ENCODE results near the gene TBX4. TPM values are rescaled to one million over a fixed set of nuclear protein-coding genes. Genes with fewer than 3 reads are reported as not detected.

TBX4 gene
- total and polyA plus RNA-seq, 2 experiments from 2014 or later = 13.9 to 15.4 TPM

DNA sequence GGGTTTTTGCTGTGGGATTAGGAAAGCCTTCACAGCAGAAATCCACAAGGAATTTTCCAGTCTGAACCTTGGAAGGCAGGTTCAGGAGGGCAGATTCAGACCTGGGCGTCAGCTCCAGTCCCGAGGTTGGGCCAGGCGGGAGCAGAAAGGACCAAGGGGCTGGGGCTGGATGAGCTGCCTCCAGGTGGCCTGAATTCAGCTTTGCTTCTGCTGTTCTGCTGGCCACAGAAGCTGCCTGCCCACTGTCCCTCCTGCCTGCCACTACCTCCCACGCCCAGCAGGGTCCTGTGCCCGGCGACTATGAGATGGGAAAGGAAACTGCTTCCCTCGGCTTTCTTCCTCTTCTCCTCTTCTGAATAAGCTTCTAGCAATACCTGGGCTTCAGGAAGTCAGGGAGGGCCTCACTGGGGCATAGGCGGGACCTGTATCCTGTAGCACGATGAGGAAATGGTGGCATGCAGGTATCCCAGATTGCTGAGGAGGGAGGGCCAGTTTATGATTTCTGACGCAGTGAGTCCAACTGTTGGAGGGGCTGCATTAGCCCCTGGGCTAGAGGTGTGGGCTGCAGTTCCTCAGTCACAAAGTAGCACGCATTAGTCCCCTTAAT is 18.4 kb downstream of the TBX4 start:
- H3K4me1 ChIP-seq (ENCODE audit: insufficient read depth) = peaks cover 27% of the 10 kb centered on the region
- peak overlapping the region; percentile 61 for H3K27ac ChIP-seq
- WGBS (ENCODE audit: low lambda C conversion rate, missing lambda C conversion rate) = 90% methylated on average over 11 of the region's 11 CpGs
- no peaks in the 10 kb centered on the region for H3K27me3 ChIP-seq
- peaks cover 3% of the 10 kb centered on the region for H4K20me1 ChIP-seq (ENCODE audit: insufficient read depth, poor library complexity, severe bottlenecking)
- peak; percentile 37 for DNase-seq (ENCODE audit: low spot score)
- no peak overlapping the region for H2AFZ ChIP-seq
- H3K36me3 ChIP-seq (replicated peaks; ENCODE audit: insufficient read depth, low read depth) = no peaks in the 10 kb centered on the region
- no peak overlapping the region for H3K4me3 ChIP-seq
- H3K79me2 ChIP-seq = peaks cover 85% of the 10 kb centered on the region
- H3K9me2 ChIP-seq (replicated peaks; ENCODE audit: insufficient read depth) = no peaks in the 10 kb centered on the region
- no peak for TF ChIP-seq EZH2 (IDR thresholded peaks at IDR 0.05; ENCODE audit: borderline replicate concordance)
- TF ChIP-seq EZH2phosphoT487 (IDR thresholded peaks at IDR 0.05; ENCODE audit: low read depth, severe bottlenecking, unreplicated experiment) = no peak
- TF ChIP-seq, protein P1, sequence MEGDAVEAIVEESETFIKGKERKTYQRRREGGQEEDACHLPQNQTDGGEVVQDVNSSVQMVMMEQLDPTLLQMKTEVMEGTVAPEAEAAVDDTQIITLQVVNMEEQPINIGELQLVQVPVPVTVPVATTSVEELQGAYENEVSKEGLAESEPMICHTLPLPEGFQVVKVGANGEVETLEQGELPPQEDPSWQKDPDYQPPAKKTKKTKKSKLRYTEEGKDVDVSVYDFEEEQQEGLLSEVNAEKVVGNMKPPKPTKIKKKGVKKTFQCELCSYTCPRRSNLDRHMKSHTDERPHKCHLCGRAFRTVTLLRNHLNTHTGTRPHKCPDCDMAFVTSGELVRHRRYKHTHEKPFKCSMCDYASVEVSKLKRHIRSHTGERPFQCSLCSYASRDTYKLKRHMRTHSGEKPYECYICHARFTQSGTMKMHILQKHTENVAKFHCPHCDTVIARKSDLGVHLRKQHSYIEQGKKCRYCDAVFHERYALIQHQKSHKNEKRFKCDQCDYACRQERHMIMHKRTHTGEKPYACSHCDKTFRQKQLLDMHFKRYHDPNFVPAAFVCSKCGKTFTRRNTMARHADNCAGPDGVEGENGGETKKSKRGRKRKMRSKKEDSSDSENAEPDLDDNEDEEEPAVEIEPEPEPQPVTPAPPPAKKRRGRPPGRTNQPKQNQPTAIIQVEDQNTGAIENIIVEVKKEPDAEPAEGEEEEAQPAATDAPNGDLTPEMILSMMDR (IDR thresholded peaks at IDR 0.05; ENCODE audit: poor library complexity) = no peak
- no peaks in the 10 kb centered on the region for H3K9me3 ChIP-seq (ENCODE audit: low read depth)
- H3K4me2 ChIP-seq = no peak overlapping the region

DNA sequence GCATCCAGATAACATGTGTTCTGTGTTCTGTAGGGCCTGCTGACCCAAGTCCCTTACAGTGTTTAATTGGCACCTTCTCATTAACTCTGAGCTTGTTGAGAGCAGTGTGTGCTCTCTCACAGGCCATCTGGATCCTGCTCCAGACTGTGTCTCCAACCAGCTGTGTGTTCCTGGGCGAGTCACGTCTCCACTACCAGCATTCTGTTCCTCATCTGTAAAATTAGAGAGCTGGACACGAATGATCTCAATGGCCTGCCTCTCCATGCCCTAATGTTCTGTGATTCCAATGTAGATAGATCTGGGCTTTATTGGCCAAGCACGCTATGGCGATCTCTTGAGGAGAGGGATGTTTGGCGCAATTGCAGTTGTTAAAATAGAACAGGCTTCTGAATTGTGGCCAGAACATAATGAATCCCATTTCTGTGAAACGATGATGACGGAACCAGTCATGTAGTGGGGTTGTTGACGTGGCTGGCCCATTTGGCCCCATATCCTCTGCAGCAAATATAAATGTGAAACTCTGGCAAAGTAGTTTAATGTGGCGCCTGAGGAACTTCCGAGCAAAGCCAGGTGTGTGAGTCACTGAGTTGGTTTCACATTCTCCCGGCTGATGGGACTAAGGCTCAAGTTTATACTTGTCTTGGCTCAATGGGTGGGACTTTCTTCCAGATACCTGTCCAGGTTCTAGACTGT is 22.2 kb downstream of the TBX4 start:
- no peak overlapping the region for H3K4me2 ChIP-seq
- H2AFZ ChIP-seq = no peak overlapping the region
- WGBS (ENCODE audit: low lambda C conversion rate, missing lambda C conversion rate) = 83% methylated on average over 12 of the region's 12 CpGs
- no peaks in the 10 kb centered on the region for H3K27me3 ChIP-seq
- H3K36me3 ChIP-seq (replicated peaks; ENCODE audit: insufficient read depth, low read depth) = no peaks in the 10 kb centered on the region
- peaks cover 26% of the 10 kb centered on the region for H3K4me1 ChIP-seq (ENCODE audit: insufficient read depth)
- H3K9me3 ChIP-seq (ENCODE audit: low read depth) = no peaks in the 10 kb centered on the region
- H3K4me3 ChIP-seq = no peak overlapping the region
- peak overlapping the region; percentile 23 for H3K27ac ChIP-seq
- peaks cover 72% of the 10 kb centered on the region for H3K79me2 ChIP-seq
- TF ChIP-seq, protein P1 (IDR thresholded peaks at IDR 0.05; ENCODE audit: poor library complexity) = no peak
- TF ChIP-seq EZH2phosphoT487 (IDR thresholded peaks at IDR 0.05; ENCODE audit: low read depth, severe bottlenecking, unreplicated experiment) = no peak
- TF ChIP-seq EZH2 (IDR thresholded peaks at IDR 0.05; ENCODE audit: borderline replicate concordance) = no peak
- no peaks in the 10 kb centered on the region for H3K9me2 ChIP-seq (replicated peaks; ENCODE audit: insufficient read depth)
- peaks cover 3% of the 10 kb centered on the region for H4K20me1 ChIP-seq (ENCODE audit: insufficient read depth, poor library complexity, severe bottlenecking)
- no peak for DNase-seq (ENCODE audit: low spot score)

DNA sequence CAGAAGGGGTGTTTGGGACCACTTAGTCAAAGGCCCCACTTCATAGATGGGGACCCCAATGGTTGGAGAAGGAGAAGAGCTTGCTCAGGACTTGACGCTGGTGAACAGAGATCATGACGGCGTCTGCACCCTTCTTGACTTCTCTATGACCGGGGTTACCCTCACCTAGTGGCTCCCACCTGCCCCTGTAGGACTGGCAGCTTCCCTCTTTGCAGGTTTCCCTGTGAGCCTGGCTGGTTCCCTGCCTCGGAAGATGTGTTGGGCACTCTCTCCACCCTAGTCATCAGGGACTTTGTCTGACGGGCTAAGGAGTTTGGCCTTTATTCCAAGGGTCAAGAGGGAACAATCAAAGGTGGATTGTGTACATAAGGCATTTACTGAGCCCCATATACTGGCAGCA is 22.7 kb downstream of the TBX4 start:
- 74% methylated on average over 6 of the region's 6 CpGs for WGBS (ENCODE audit: low lambda C conversion rate, missing lambda C conversion rate)
- Histone ChIP-seq H3K9me3 (ENCODE audit: low read depth) (no peaks in the 10 kb centered on the region), H3K9me2 (replicated peaks; ENCODE audit: insufficient read depth) (no peaks in the 10 kb centered on the region), H2AFZ (no peak overlapping the region), H3K79me2 (peaks cover 66% of the 10 kb centered on the region), H4K20me1 (ENCODE audit: insufficient read depth, poor library complexity, severe bottlenecking) (peaks cover 3% of the 10 kb centered on the region), H3K36me3 (replicated peaks; ENCODE audit: insufficient read depth, low read depth) (no peaks in the 10 kb centered on the region), H3K4me1 (ENCODE audit: insufficient read depth) (peaks cover 26% of the 10 kb centered on the region), H3K4me2 (no peak overlapping the region), H3K27ac (peak overlapping the region; percentile 23), H3K4me3 (no peak overlapping the region), H3K27me3 (no peaks in the 10 kb centered on the region)
- TF ChIP-seq, protein P1 (IDR thresholded peaks at IDR 0.05; ENCODE audit: poor library complexity) = no peak
- TF ChIP-seq EZH2 (IDR thresholded peaks at IDR 0.05; ENCODE audit: borderline replicate concordance) = no peak
- no peak for TF ChIP-seq EZH2phosphoT487 (IDR thresholded peaks at IDR 0.05; ENCODE audit: low read depth, severe bottlenecking, unreplicated experiment)
- DNase-seq (ENCODE audit: low spot score) = no peak
